Suppressor macrophage (primary cell): ENCODE measurements around the gene KCNIP1.
A peak's percentile ranks its signal among the peaks of the same experiment; 100 is the strongest.

ENCODE experiments used
- DNase-seq, 4 experiments: peaks; one replicate each; pipeline ENCODE4 v3.0.0-alpha.2; 2020 to 2022
- total RNA-seq, 17 experiments: gene quantifications; one replicate each; lab custom pipeline; 2026; ENCODE audit warnings: mixed read lengths in 6 of 17, inconsistent platforms in 3 of 17; lab: John Stamatoyannopoulos, UW

KCNIP1 gene
- 0 to 2.9 (median 0.04) reads per million in 17 experiments for total RNA-seq

DNA sequence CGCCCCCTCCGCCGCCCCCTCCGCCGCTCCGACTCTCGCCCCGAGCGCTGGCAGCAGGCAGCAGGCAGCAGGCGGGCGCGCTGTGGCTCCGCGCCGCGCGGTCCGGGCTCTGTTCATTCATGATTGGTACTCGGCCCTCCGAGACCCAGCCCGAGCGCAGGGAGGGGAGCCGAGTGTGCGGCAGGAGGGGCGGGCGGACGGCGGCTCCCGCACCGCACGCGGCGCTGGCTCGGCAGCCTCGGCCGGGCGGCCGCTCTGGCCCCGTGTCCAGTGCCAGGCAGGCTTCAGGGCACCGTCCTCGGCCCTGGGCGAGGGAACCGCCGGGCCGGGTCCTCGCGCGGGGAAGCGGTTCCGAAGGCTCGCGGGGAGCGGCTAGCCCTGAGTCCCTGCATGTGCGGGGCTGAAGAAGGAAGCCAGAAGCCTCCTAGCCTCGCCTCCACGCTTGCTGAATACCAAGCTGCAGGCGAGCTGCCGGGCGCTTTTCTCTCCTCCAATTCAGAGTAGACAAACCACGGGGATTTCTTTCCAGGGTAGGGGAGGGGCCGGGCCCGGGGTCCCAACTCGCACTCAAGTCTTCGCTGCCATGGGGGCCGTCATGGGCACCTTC lies at the start of gene KCNIP1:
TSS of gene KCNIP1 (plus strand) at position 31 of the 607 bp plus-strand sequence.
- peak in 3 of 4 experiments; percentile 32 to 57 (median 54) for DNase-seq

DNA sequence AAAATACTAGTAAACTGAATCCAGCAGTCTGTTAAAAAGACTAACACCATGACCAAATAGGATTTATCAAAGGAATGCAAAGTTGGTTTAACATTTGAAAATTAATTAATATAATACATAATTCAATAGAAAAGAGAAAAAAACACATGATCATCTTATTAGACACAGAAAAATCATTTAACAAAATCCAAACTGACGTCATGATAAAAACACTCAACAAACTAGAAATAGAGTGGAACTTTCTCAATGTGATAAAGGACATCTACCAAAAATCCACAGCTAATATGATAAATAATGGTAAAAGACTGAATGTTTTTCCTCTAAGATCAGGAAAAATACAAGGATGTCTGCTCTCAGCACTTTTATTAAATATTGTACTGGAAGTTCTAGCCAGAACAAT lies 40.4 kb upstream of the KCNIP1 start:
- DNase-seq, result no peak

DNA sequence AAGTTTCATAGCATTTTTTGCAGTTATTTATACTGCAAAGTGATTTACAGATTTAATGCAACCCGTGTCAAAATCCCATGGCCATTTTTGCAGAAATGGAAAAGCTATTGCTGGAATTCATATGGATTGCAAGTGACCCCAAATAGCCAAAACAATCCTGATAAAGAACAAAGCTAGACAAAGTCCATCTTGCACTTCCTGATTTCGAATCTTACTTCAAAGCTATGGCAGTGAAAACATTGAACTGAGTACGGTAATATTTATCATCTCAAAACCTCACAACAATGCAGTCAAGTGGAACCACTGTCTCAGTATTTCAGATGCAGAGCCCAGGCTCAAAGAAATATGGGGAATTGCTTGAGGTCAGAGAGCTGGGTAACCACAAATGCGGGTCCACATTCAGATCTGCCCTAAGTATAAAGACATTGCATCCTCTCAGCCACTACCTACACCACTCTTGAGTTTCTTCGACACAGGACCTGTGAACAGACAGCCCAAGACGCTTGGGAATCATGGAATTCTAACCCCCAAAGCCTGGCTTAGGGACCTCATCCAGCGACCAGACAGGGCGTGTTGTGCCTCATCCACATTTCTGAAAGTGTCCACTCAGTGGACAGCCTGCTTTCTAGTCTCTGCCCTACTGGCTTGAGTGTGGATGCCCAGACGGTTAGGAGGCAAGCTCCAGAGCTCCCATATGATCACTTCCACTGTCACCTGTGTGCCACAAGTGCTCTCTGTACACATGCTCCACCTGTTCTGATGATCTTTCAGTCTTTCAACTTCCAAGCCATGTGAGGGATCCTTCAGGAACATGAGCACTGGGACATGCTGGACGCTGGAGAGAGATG lies 39.3 kb upstream of the KCNIP1 start:
- DNase-seq, result no peak

DNA sequence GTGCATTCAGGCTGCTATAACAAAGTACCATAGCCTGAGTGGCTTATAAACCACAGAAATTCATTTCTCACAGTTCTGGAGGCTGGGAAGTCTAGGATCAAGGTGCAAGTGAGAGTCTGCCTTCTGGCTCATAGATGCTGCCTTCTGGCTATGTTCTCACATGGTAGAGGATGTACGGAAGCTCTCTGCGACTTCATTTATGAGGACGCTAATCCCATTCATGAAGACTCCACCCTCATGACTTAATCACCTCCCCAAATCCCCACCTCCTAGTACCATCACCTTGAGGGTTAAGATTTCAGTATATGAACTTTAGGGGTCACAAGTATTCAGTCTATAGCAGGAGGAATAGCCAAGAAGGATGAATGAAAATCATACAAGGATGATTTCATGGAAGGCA lies 37.3 kb upstream of the KCNIP1 start:
- no peak for DNase-seq

DNA sequence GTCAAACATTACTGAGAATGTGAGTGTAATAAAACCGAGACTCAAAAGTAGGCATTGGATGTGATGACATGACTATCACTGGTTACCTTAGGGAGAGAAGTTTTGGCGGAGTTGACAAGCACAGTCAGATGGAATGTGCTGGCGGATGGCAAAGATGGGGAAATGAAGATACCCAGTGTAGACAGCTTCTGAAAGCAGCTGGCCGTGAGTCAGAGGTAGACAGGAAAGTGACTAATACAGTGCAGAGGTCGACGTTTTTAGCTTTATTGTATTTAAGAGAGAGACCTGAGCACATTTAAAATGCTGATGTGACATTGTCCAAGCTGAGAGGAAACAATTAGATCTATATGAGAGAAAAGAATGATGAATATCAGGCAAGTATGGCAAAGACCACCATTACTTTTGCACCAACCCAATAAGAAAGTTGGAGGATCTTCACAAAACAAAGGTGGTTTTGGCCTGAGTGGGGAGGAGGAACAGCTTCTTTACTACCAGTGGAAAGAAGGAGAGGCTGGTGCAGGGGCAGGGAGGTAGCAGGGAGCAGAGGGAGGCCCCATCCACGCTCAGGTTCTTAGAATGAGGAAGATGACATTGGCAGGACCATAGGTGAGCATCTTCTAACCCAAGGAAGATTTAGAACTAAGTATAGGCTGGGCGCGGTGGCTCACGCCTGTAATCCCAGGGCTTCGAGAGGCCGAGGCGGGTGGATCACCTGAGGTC lies 36.7 kb upstream of the KCNIP1 start:
- DNase-seq, result peak; percentile 77 to 89 (median 86)

DNA sequence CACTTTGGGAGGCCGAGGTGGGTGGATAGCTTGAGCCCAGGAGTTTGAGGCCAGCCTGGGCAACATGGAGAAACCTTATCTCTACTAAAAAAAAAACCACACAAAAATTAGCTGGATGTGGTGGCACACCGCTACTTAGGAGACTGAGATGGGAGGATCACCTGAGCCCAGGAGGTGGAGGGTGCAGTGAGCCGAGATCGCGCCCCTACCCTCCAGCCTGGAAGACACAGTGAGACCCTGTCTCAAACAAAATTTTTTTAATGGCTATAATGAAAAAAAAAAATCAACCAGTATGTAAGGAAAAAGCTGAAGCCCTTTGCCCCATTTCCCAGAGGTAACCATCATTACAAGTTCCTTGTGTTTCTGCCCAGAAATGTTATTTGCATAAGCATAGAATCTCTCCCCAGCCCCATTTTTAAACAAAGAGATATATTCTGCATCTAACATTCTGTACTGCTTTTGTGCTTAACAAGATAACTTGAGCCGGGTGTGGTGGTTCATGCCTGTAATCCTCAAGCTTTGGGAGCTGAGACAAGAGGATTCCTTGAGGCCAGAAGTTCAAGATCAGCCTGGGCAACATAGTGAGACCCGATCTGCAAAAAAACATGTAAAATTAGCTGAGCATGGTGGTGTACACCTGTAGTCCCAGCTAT lies 35.1 kb upstream of the KCNIP1 start:
- DNase-seq, result no peak

DNA sequence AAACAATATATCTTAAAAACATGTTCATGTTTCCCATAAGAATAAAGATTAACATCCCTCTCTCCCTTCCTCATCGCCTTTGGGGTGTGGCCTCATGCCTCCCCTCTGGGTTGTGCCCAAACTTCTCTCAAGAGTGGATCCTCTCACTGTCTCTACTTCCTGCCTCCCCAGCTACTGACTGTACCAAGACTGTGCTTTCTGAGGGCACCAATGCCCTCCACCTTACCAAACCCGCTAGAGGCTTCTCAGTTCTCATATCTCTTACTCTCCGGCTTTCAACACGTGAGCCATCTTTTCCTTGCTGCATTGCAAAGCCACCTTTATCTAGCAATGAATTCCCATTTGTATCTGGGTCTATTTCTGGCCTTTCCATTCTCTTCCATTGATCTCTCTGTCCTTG lies 34.4 kb upstream of the KCNIP1 start:
- peak in 2 of 4 experiments; percentile 18 to 26 for DNase-seq

DNA sequence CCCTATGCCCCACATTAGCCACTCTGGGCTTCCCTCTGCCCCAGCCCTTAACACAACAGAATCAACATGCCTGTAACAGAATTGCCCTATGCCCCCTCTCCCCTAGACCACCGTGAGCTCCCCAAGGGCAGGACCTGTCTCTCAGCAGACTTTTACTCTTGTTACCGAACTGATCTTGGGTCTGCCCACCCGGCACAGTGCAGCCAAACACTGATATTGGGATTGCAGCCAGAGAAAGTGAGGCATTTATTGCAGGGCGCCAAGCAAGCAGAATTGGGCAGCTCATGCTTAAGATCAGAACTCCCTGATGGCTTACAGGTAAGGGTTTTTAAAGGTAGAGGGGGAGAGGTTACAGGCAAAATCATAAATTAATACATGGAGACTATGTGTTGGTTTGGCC lies 33.5 kb upstream of the KCNIP1 start:
- DNase-seq, result no peak

DNA sequence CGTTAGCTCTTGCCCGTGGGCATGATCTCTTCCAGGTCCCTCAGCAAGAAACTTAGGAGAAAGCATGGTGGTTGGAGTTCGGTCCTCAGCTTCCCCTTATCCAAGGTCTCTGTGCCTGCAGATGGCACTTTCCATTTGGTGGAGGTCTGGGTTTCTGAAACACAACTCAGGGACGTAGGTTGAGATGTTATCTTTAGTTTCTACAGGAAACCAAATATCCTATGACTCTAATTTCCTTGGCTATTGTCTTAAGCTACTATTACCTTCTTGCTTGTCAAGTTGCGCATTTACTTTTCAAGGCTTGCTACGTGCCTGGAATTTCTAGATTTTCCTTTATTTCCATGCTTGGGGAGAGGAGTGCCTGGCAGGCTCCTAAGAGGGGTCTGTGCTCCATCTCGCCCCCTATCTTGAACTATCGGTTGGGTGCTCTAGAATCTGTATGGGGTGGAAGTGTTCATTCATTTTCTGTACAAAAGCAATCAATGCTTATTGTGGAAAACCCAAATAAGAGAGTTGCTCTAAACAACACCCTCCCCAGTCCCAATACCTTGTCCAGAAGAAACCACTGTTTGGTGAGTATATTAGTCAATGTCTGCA lies 32.9 kb upstream of the KCNIP1 start:
- DNase-seq, result no peak

DNA sequence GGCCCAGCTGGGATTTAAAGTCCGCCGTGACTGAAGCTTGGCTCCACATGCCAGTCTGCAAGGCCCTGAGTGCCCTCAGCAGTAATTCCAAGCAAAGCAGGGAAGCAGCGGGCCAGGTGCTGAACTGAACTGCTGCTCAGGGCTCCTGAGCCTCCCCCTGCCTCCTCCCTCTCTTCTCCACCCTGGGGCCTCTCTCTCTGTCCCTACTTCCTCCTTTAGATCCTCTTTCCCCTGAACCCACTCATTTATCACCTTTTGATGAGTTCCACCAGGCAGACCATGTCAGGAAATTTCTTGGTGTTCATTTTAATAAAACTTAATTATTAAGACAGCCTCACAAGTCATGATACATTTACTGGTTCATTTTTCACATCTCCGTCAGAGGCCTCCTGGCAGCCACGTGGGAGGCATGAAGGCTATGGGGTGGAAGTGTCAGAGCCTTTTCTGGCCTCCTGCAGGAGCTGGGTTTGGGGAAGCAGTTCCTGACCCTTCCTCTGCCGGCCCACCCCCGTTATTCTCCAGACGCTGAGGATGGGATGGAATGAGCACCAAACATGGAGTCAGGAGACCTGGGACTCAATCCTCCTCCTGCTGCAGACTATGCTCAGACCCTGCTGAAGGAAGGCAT lies 32.2 kb upstream of the KCNIP1 start:
- peak in 3 of 4 experiments; percentile 34 to 45 (median 42) for DNase-seq

DNA sequence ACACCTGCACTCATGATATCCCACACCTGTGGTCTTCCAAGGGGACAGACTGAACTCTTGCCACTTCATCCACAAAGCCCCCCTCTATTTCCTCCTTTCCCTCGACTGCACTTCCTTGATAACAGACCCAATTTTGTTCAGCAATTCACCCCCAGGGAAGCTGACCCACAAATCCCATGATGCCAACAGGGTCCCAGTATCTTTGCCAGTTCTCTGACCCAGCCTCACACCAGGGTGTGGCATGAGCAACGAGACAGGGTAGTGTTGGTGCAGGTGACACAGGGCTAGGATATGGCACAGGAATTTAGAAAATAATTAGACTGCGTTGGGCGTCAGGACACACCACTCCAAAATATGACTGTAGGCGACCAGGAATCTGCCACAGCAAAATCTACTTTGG lies 30.2 kb upstream of the KCNIP1 start:
- DNase-seq, result no peak

DNA sequence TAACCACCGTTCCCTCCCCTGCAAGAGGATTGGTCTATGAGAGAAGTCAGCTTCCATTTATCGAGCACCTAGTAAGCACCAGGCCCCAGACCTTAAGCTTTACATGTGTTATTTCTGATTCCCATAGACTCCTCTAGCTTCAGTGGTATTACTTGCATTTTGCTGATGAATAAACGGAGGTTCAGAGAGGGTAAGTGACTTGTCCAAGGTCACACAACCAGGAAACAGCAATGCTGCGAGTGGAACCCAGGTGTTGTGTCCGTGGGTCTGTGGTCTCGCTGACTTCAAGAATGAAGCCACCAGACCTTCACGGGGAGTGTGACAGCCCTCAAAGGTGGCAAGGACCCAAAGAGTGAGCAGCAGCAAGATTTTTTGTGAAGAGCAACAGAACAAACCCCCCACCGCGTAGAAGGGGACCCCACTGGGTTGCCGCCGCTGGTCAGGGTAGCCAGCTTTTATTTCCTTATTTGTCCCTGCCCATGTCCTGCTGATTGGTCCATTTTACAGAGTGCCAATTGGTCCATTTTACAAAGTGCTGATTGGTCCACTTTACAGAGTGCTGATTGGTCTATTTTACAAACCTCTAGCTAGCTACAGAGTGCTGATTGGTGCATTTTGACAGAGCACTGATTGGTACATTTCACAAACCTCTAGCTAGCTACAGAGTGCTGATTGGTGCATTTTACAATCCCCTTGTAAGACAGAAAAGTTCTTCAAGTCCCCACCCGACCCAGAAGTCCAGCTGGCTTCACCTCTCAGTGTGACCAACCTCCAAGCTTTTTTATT lies 29.1 kb upstream of the KCNIP1 start:
- DNase-seq, result no peak

DNA sequence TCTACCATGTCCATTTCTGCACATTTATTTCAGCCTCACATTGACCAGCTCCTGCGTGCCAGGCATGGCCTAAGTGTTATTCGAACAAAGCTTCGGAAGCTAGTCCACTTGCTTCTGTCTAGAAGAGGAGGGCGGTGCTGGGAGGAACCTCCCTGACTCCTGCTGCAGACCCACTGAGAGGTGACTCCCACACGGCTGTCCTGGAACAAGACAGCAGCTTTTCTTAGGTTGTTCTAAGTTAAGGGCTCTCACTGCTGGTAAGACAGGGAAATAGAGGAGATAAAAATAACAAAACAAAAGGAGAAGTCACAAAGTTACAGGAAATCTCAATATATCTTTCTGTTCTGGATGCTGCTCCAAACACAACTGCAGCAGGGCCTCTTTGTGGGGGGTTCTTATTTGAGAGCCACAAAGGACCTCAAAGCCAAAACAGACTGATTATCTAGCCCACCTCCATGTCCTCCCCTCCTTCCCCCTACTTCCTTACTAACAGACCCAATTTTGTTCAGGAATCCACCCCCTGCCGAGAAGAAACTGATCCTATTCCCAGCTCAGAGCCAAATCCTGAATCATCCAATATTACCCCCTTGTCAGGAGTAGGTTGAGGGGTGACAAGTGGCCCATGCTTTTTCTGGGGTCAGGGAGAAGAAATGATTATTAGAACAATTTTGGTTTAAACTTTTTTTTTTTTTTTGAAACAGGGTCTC lies 28.4 kb upstream of the KCNIP1 start:
- DNase-seq, result peak in 3 of 4 experiments; percentile 40 to 56 (median 46)

DNA sequence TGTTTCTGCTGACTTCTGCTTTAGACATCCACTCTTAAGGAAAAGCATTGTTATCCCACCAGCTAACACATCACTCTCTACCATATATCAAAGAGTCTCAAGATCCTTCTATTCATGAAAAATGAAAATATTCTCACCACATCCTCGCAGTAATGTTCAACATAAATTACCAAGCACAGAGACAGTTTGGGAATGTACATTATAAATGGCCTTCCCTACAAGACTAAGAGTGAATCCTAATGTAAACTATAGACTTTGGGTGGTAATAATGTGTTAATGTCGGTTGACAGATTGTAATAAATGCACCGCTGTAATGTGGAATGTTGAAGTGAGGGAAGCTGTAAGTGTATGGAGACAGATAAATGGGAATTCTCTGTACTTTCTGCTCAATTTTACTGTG lies 27.1 kb upstream of the KCNIP1 start:
- no peak for DNase-seq

DNA sequence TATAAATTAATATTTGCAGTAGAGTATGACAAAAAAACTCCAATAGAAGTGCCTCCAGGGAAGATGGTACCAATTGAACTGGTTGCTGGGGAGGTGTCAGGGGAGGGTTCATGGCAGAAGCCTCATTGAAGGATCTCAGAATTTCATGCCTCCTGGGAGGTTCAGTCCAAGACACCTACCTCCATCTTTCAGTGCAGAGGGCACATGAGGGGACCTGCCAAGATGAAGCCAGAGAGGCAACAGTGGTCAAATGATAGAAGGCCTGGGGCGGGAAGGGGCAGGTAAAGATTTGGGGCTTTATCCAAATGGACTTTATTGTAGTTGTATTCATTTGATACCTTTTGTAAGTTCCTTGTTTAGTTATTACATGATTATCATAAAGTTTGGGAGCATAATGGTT lies 25.9 kb upstream of the KCNIP1 start:
- no peak for DNase-seq

DNA sequence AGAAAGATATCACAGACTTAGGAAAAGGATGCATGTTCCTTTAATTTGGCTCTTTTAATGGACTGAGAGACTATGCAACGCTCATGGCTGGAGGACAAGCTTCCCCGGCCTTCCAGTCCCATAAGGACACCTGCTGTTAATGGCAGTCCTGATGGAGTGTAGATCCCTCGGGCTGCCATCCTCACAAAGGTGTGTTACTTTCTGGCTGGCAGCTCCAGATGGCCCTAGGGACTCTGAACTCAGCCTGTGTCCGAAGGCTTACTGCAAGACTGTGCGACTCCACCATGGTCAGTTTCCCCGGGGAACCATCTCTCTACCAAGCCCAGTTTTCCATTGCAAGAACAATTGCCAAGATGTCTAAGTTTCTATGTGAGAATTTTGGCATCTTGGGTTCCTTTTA lies 25.5 kb upstream of the KCNIP1 start:
- no peak for DNase-seq

DNA sequence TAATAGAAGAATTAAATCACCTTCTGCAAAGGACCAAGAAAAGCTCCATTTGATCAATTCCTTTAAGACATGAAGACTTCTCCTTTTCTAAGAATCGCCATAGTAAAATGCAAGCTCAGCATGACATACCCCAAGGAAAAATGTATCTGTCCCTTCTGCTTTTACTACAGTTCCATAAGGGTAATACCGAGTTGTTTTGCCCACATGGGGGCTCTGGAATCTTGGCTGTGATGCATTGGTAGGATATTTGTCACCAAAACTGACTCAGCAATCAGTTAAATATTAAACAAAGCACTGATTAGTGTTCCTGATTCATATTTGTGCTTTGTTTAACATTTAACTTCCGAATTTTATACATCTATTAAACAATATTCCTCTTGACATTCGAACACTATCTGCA lies 24.3 kb upstream of the KCNIP1 start:
- peak; percentile 37 to 74 (median 56) for DNase-seq

DNA sequence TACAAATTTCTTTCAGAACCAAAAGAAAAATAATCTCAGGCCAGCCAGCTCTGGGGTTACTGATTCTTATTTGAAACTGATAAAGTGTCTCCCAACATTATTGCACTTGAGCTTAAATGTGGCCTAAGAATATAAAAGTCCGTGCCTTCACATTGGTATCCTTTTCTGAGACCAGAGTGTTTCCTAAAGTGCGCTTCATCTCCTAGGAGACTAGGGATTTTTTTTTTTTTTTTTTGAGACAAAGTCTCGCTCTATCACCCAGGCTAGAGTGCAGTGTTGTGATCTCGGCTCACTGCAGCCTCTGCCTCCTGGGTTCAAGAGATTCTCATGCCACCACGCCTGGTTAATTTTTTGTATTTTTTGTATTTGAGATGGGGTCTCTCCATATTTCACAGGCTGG lies 23.6 kb upstream of the KCNIP1 start:
- no peak for DNase-seq

DNA sequence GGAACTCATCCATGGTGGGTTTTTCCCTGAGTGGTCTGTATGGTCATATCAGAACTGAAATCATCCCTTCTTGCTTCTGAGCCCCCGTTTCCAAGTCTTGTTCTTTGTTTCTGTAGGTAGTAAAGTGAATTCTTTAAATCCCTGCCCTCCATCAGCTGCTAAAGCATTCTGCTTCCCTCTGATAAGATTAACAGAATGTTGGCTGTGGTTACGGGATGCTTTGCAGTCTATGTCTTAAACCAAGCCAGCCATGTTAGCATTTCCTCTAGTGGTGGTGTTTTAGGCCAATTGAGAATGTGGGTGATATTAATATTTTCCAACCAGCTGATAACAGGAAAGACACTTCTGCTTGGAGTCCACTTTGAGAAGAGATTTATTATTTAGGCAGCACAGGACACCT lies 22.0 kb upstream of the KCNIP1 start:
- no peak for DNase-seq

DNA sequence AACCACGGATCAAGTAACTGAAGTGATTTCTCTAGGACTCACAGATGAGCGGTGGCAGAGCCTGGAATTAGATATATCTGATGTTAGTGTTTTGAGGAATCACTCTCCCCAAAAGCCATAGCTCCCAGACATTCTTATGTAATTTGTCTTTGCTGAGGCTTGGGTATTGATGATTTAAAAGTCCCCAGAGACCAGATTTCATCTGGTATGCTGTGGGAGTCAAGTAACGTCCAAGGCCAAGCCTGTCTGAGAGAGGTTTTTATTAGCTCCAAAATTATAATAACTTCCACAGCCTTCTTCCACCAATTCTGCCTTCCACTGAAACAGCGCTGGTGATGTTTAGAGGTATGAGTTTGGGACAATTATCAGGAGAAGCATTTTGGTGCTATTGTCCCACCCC lies 21.3 kb upstream of the KCNIP1 start:
- no peak for DNase-seq
